ENCODE measurements around the gene MAML3. TPM values are rescaled to one million over a fixed set of nuclear protein-coding genes. Genes with fewer than 3 reads are reported as not detected.

Gene MAML3
- total RNA-seq, 4 donors from 2014 or later: 18.2 to 42.7 (median 28.6) TPM

DNA sequence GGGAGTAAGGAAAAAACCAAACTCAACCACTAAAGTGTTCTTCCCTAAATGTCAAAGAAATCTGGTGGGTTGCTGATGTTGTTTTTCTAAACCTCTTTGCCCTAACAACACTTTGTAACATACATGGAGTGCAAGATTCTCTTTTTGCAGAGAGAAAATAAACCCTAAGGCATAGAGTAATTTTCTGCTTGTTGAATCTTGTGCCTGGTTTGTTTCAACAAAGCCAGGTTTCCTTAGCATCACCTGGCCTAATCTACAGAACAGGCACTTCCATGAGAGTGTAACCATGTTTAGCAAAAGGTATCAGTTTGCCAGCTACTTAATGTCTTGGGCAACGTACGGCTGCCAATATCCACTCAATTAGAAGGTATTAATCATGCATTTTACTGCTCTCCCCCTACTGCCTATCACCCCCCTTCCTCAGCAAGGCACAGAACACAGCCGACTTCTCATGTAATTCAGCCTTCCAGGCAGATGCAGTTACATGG lies 219.2 kb downstream of the MAML3 start:
- H3K4me3 ChIP-seq: no peak overlapping the region
- H3K27me3 ChIP-seq: no peaks in the 10 kb centered on the region
- H3K9me3 ChIP-seq: no peaks in the 10 kb centered on the region
- no peak for DNase-seq (ENCODE audit: low spot score in 2 of 2)
- no peak overlapping the region for H3K27ac ChIP-seq
- 37% methylated on average over 3 of the region's 3 CpGs for WGBS
- TF ChIP-seq POLR2AphosphoS5 (IDR thresholded peaks at IDR 0.05) (no peak), EP300 (IDR thresholded peaks at IDR 0.05) (no peak), POLR2A (IDR thresholded peaks at IDR 0.05) (no peak)
- TF ChIP-seq, protein P1, sequence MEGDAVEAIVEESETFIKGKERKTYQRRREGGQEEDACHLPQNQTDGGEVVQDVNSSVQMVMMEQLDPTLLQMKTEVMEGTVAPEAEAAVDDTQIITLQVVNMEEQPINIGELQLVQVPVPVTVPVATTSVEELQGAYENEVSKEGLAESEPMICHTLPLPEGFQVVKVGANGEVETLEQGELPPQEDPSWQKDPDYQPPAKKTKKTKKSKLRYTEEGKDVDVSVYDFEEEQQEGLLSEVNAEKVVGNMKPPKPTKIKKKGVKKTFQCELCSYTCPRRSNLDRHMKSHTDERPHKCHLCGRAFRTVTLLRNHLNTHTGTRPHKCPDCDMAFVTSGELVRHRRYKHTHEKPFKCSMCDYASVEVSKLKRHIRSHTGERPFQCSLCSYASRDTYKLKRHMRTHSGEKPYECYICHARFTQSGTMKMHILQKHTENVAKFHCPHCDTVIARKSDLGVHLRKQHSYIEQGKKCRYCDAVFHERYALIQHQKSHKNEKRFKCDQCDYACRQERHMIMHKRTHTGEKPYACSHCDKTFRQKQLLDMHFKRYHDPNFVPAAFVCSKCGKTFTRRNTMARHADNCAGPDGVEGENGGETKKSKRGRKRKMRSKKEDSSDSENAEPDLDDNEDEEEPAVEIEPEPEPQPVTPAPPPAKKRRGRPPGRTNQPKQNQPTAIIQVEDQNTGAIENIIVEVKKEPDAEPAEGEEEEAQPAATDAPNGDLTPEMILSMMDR (IDR thresholded peaks at IDR 0.05): no peak
- no peaks in the 10 kb centered on the region for H3K36me3 ChIP-seq
- H3K4me1 ChIP-seq: peaks cover 17% of the 10 kb centered on the region

DNA sequence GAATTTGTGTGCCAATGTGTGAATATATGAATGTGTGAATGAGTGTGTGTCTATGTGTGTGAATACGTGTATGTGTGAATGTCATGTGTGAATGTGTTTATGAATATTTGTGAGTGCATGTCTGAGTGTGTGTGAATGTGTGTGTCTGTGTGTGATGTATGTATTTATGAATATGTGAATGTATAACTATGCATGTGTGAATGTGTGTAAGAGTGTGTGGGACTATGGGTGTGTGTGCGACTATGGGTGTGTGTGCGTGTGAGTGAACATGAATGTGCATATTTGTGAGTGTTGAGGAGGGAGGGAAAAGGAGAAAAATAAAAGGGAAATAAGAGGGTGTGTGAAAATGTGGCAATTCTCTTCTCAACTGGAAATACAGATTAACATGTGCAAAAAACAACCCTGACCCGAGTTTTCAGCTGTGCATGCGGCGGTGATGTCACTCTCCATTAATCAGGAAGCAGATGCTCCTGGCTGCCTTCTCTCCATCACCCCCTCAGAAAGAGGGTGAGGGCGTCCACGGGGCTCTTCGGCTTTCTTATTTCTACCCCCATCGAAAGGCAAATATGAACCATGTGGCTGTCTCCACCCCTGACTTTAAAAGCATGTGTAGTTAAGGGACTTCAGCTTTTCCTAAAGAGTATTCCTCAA lies 219.8 kb downstream of the MAML3 start:
- H3K27ac ChIP-seq: no peak overlapping the region
- no peaks in the 10 kb centered on the region for H3K36me3 ChIP-seq
- TF ChIP-seq, protein P1 (IDR thresholded peaks at IDR 0.05): no peak
- no peak for TF ChIP-seq EP300 (IDR thresholded peaks at IDR 0.05)
- TF ChIP-seq POLR2A (IDR thresholded peaks at IDR 0.05): no peak
- no peak for TF ChIP-seq POLR2AphosphoS5 (IDR thresholded peaks at IDR 0.05)
- no peak overlapping the region for H3K4me3 ChIP-seq
- no peaks in the 10 kb centered on the region for H3K9me3 ChIP-seq
- H3K4me1 ChIP-seq: peaks cover 17% of the 10 kb centered on the region
- no peaks in the 10 kb centered on the region for H3K27me3 ChIP-seq
- DNase-seq (ENCODE audit: low spot score in 2 of 2): no peak
- WGBS: 50% methylated on average over 10 of the region's 10 CpGs

DNA sequence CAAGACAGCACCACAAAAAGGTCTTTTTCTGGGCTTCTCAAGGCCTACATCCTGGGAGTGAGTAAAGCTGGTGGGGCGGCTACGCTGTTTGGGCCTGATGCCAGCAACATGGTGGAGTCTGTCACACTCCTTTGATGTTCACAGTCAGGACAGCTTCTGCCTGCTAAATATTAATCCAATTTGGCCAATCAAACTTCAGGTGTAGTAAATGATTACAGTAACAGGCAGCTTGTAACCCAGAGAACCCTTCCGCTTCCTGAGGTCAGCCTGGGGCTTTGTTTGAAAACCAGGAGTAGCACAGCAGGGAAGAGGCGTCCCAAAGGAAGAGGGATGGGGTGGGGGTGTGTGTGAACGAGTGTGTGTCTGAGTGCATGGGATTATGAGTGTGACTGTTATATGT lies 220.4 kb downstream of the MAML3 start:
- Histone ChIP-seq H3K4me3 (no peak overlapping the region), H3K36me3 (no peaks in the 10 kb centered on the region), H3K27me3 (no peaks in the 10 kb centered on the region), H3K9me3 (no peaks in the 10 kb centered on the region), H3K27ac (no peak overlapping the region), H3K4me1 (peaks cover 17% of the 10 kb centered on the region)
- TF ChIP-seq POLR2AphosphoS5 (IDR thresholded peaks at IDR 0.05): no peak
- no peak for TF ChIP-seq EP300 (IDR thresholded peaks at IDR 0.05)
- no peak for TF ChIP-seq POLR2A (IDR thresholded peaks at IDR 0.05)
- TF ChIP-seq, protein P1 (IDR thresholded peaks at IDR 0.05): no peak
- no peak for DNase-seq (ENCODE audit: low spot score in 2 of 2)
- 66% methylated on average over 5 of the region's 5 CpGs for WGBS

DNA sequence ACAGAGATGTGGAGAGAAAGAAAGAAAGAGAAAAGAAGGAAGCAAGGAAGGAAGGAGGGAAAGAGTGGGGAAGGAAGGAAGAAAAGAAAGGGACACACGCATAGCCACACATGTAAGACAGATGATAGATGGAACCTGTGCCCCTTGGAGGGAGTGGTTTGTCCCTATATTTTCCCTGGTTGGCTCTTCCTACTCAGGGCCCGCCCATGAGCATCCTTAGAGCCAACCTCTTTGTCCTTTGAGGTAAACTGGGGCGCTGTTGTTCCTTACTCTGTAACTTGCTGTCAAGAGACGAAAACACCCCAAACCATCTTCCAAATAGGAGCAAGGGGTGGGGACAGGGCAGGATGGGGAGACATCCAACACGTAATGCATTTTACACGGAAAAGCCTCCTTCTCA lies 220.9 kb downstream of the MAML3 start:
- Histone ChIP-seq H3K4me3 (no peak overlapping the region), H3K27me3 (no peaks in the 10 kb centered on the region), H3K27ac (no peak overlapping the region), H3K4me1 (peaks cover 17% of the 10 kb centered on the region), H3K36me3 (no peaks in the 10 kb centered on the region), H3K9me3 (no peaks in the 10 kb centered on the region)
- DNase-seq (ENCODE audit: low spot score in 2 of 2): no peak
- WGBS: 95% methylated on average over 6 of the region's 6 CpGs
- TF ChIP-seq POLR2A (IDR thresholded peaks at IDR 0.05) (no peak), POLR2AphosphoS5 (IDR thresholded peaks at IDR 0.05) (no peak), EP300 (IDR thresholded peaks at IDR 0.05) (no peak)
- TF ChIP-seq, protein P1 (IDR thresholded peaks at IDR 0.05): no peak

DNA sequence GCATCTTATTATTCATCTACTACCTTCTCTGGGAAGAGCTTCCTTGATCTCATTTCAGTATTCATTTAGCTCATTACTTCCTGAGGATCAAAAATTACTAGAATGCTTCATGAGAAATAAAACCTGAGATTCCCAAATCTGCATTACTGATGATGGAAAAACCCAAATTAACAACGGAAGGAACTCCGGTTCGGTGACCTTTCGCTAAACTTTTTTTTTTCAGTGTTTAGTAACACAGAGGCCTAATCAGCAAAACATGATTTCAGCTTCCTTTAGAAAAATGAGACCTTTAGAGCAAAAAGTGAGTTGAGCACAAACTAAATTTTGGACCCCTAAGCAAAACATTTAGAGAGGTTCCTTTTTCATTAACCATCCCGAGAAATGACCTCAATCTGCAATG lies 229.2 kb downstream of the MAML3 start:
- peaks cover 34% of the 10 kb centered on the region for H3K4me1 ChIP-seq
- H3K27ac ChIP-seq: no peak overlapping the region
- H3K36me3 ChIP-seq: no peaks in the 10 kb centered on the region
- no peaks in the 10 kb centered on the region for H3K9me3 ChIP-seq
- DNase-seq (ENCODE audit: low spot score in 2 of 2): no peak
- no peaks in the 10 kb centered on the region for H3K27me3 ChIP-seq
- no peak overlapping the region for H3K4me3 ChIP-seq
- WGBS: 84% methylated on average over 5 of the region's 5 CpGs
- TF ChIP-seq, protein P1 (IDR thresholded peaks at IDR 0.05): no peak
- TF ChIP-seq POLR2A (IDR thresholded peaks at IDR 0.05): no peak
- TF ChIP-seq POLR2AphosphoS5 (IDR thresholded peaks at IDR 0.05): no peak
- TF ChIP-seq EP300 (IDR thresholded peaks at IDR 0.05): no peak

Data from suprapubic skin (tissue), 4 donors.